T-helper 2 cell treated with Interferon-gamma antibody and Interleukin-4, amounts not matched to agents 5 μg/mL and 100 μg/mL, for 36 hours (primary cell): Measurements from ENCODE around the gene BPIFB6.

Experiments used
- DNase-seq: peaks from one replicate; pipeline ENCODE4 v3.0.0; 2021; ENCODE audit warnings: low spot score
- H3K27ac Mint-ChIP-seq: one replicate; pipeline ENCODE4 v1.8.0; 2021; ENCODE audit warnings: mild to moderate bottlenecking, mixed read lengths
- H3K27me3 Mint-ChIP-seq: one replicate; pipeline ENCODE4 v1.8.0; 2021; ENCODE audit warnings: low read depth, mixed read lengths
- H3K36me3 Mint-ChIP-seq: one replicate; pipeline ENCODE4 v1.8.0; 2021; ENCODE audit warnings: low read depth, mixed read lengths
- H3K4me1 Mint-ChIP-seq: one replicate; pipeline ENCODE4 v1.8.0; 2021; ENCODE audit warnings: low read depth, mixed read lengths
- H3K4me3 Mint-ChIP-seq: one replicate; pipeline ENCODE4 v1.8.0; 2022; ENCODE audit warnings: mild to moderate bottlenecking, moderate library complexity, mixed read lengths
- H3K9me3 Mint-ChIP-seq: one replicate; pipeline ENCODE4 v1.8.0; 2021; ENCODE audit warnings: mixed read lengths

The BPIFB6 gene

GRCh38 chr20:32991792-32992641, 39.4 kb upstream of the BPIFB6 start:
- H3K36me3 Mint-ChIP-seq = peaks cover 2% of the 10 kb centered on the region
- DNase-seq = no peak
- peaks cover 19% of the 10 kb centered on the region for H3K9me3 Mint-ChIP-seq
- H3K4me3 Mint-ChIP-seq = no peak overlapping the region
- no peak overlapping the region for H3K27ac Mint-ChIP-seq
- H3K4me1 Mint-ChIP-seq = peaks cover 4% of the 10 kb centered on the region
- H3K27me3 Mint-ChIP-seq = no peaks in the 10 kb centered on the region

- Mint-ChIP-seq H3K27ac (no peak overlapping the region), H3K4me1 (peaks cover 11% of the 10 kb centered on the region), H3K4me3 (no peak overlapping the region), H3K9me3 (peaks cover 19% of the 10 kb centered on the region), H3K27me3 (no peaks in the 10 kb centered on the region), H3K36me3 (peaks cover 2% of the 10 kb centered on the region)
- no peak for DNase-seq
Observed at GRCh38 chr20:32993496-32994050, 37.9 kb upstream of the BPIFB6 start.

GRCh38 chr20:32995802-32996201, 35.6 kb upstream of the BPIFB6 start:
- peaks cover 2% of the 10 kb centered on the region for H3K36me3 Mint-ChIP-seq
- peaks cover 11% of the 10 kb centered on the region for H3K4me1 Mint-ChIP-seq
- H3K27me3 Mint-ChIP-seq = no peaks in the 10 kb centered on the region
- no peak overlapping the region for H3K27ac Mint-ChIP-seq
- H3K4me3 Mint-ChIP-seq = no peak overlapping the region
- peaks cover 19% of the 10 kb centered on the region for H3K9me3 Mint-ChIP-seq
- DNase-seq = no peak

GRCh38 chr20:32997431-32997830, 34.0 kb upstream of the BPIFB6 start:
- no peaks in the 10 kb centered on the region for H3K27me3 Mint-ChIP-seq
- H3K36me3 Mint-ChIP-seq = peaks cover 2% of the 10 kb centered on the region
- no peak overlapping the region for H3K4me3 Mint-ChIP-seq
- no peak for DNase-seq
- peak overlapping the region; percentile 19 for H3K27ac Mint-ChIP-seq
- peaks cover 19% of the 10 kb centered on the region for H3K9me3 Mint-ChIP-seq
- peaks cover 15% of the 10 kb centered on the region for H3K4me1 Mint-ChIP-seq

GRCh38 chr20:32999603-33000250, 31.7 kb upstream of the BPIFB6 start:
- DNase-seq = no peak
- peaks cover 13% of the 10 kb centered on the region for H3K4me1 Mint-ChIP-seq
- no peaks in the 10 kb centered on the region for H3K27me3 Mint-ChIP-seq
- no peak overlapping the region for H3K27ac Mint-ChIP-seq
- peaks cover 11% of the 10 kb centered on the region for H3K9me3 Mint-ChIP-seq
- H3K36me3 Mint-ChIP-seq = no peaks in the 10 kb centered on the region
- H3K4me3 Mint-ChIP-seq = no peak overlapping the region

- Mint-ChIP-seq H3K4me3 (no peak overlapping the region), H3K4me1 (peaks cover 13% of the 10 kb centered on the region), H3K27ac (no peak overlapping the region), H3K36me3 (no peaks in the 10 kb centered on the region), H3K27me3 (no peaks in the 10 kb centered on the region), H3K9me3 (peaks cover 5% of the 10 kb centered on the region)
- DNase-seq = no peak
Observed at GRCh38 chr20:33000802-33001466, 30.5 kb upstream of the BPIFB6 start.

GRCh38 chr20:33002087-33002808, 29.2 kb upstream of the BPIFB6 start:
- H3K9me3 Mint-ChIP-seq = peaks cover 5% of the 10 kb centered on the region
- no peak overlapping the region for H3K4me3 Mint-ChIP-seq
- H3K36me3 Mint-ChIP-seq = no peaks in the 10 kb centered on the region
- H3K27me3 Mint-ChIP-seq = no peaks in the 10 kb centered on the region
- DNase-seq = no peak
- H3K4me1 Mint-ChIP-seq = peaks cover 11% of the 10 kb centered on the region
- H3K27ac Mint-ChIP-seq = peak overlapping the region; percentile 17

GRCh38 chr20:33004141-33004751, 27.2 kb upstream of the BPIFB6 start, which contains the start of gene SUN5:
SUN5 (minus strand) TSS chr20:33004433; CDS start chr20:33004340, 93 bp downstream.
- Mint-ChIP-seq H3K36me3 (no peaks in the 10 kb centered on the region), H3K27me3 (no peaks in the 10 kb centered on the region), H3K4me3 (no peak within 1 kb of the TSS), H3K4me1 (peaks cover 6% of the 10 kb centered on the region), H3K27ac (no peak within 1 kb of the TSS), H3K9me3 (peaks cover 5% of the 10 kb centered on the region)
- DNase-seq = no peak

GRCh38 chr20:33005132-33005566, 26.3 kb upstream of the BPIFB6 start:
- Mint-ChIP-seq H3K4me3 (no peak overlapping the region), H3K36me3 (no peaks in the 10 kb centered on the region), H3K27me3 (no peaks in the 10 kb centered on the region), H3K4me1 (peaks cover 6% of the 10 kb centered on the region), H3K9me3 (peaks cover 5% of the 10 kb centered on the region), H3K27ac (no peak overlapping the region)
- DNase-seq = no peak

- no peaks in the 10 kb centered on the region for H3K27me3 Mint-ChIP-seq
Observed at GRCh38 chr20:33005908-33006775, 25.3 kb upstream of the BPIFB6 start.

GRCh38 chr20:33006776-33007375, 24.6 kb upstream of the BPIFB6 start:
- no peak for DNase-seq
- no peaks in the 10 kb centered on the region for H3K27me3 Mint-ChIP-seq
- H3K27ac Mint-ChIP-seq = peak overlapping the region; percentile 11
- peaks cover 5% of the 10 kb centered on the region for H3K9me3 Mint-ChIP-seq
- peaks cover 2% of the 10 kb centered on the region for H3K4me1 Mint-ChIP-seq
- no peak overlapping the region for H3K4me3 Mint-ChIP-seq
- no peaks in the 10 kb centered on the region for H3K36me3 Mint-ChIP-seq

More at GRCh38 chr20:33005908-33006775, 25.3 kb upstream of the BPIFB6 start:
- H3K9me3 Mint-ChIP-seq = peaks cover 5% of the 10 kb centered on the region
- no peak overlapping the region for H3K4me3 Mint-ChIP-seq
- DNase-seq = no peak
- no peaks in the 10 kb centered on the region for H3K36me3 Mint-ChIP-seq
- peaks cover 6% of the 10 kb centered on the region for H3K4me1 Mint-ChIP-seq
- H3K27ac Mint-ChIP-seq = no peak overlapping the region
